ENCODE measurements around the gene SRC.

Gene SRC

DNA sequence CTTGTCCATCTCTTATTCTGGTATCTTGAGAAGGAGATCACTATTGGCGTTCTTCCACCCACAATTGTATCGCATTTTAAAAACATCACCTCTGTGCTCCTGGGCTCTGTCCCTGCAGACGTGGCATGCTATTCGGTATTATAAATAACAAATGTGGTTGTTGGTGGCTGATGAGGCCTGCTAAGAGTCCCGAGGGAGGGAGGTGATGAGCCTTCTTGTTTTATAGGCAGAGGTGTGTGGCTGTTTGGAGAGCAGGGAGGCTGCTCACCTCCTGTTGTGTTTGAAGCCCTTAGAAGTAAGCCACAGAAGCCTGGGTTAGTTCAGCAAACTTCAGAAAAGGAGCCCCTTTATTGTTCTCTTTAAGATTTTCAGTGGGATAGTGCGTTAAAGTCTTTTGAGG is 40.9 kb upstream of the SRC start:
- Histone ChIP-seq H3K27me3 (ENCODE audit: control insufficient read depth, insufficient read depth, low read length, poor library complexity, severe bottlenecking) (no peaks in the 10 kb centered on the region), H3K27ac (ENCODE audit: insufficient read depth, low read depth, low read length, poor library complexity, severe bottlenecking) (no peak overlapping the region), H3K4me1 (ENCODE audit: control insufficient read depth, insufficient read depth, low read length) (no peaks in the 10 kb centered on the region), H3K36me3 (ENCODE audit: control insufficient read depth, insufficient read depth, low read length) (peaks cover 13% of the 10 kb centered on the region), H3K9me3 (ENCODE audit: control insufficient read depth, low read length) (no peaks in the 10 kb centered on the region), H3K4me3 (ENCODE audit: insufficient read depth, low read depth, low read length) (no peak overlapping the region)
- WGBS, 2 experiments = 92 to 94% methylated on average over 5 to 6 of the region's 6 CpGs

DNA sequence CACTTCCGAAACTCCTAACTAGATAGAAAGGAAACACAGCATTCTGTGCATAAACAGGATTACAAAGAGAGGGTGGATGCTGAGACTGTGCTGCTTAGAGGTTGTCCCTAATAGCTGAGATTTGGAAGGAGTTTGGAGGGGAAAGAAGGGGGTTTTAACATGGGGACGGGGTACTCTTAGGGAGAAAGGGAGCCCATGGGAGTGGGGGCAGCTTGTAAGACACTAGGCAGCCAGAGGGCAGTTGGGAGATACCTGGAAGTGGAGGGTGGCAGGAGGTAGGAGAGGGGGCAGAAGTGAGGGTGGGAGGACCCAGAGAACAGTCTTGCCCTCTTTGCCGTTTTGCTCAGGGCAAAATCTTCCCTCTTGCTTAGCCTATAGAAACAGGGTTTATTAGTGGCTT is 40.1 kb upstream of the SRC start:
- Histone ChIP-seq H3K27me3 (ENCODE audit: control insufficient read depth, insufficient read depth, low read length, poor library complexity, severe bottlenecking) (no peaks in the 10 kb centered on the region), H3K9me3 (ENCODE audit: control insufficient read depth, low read length) (no peaks in the 10 kb centered on the region), H3K36me3 (ENCODE audit: control insufficient read depth, insufficient read depth, low read length) (peaks cover 13% of the 10 kb centered on the region), H3K4me1 (ENCODE audit: control insufficient read depth, insufficient read depth, low read length) (no peaks in the 10 kb centered on the region), H3K27ac (ENCODE audit: insufficient read depth, low read depth, low read length, poor library complexity, severe bottlenecking) (no peak overlapping the region), H3K4me3 (ENCODE audit: insufficient read depth, low read depth, low read length) (no peak overlapping the region)
- 82 to 89% methylated on average over 3 of the region's 3 CpGs for WGBS, 2 experiments

DNA sequence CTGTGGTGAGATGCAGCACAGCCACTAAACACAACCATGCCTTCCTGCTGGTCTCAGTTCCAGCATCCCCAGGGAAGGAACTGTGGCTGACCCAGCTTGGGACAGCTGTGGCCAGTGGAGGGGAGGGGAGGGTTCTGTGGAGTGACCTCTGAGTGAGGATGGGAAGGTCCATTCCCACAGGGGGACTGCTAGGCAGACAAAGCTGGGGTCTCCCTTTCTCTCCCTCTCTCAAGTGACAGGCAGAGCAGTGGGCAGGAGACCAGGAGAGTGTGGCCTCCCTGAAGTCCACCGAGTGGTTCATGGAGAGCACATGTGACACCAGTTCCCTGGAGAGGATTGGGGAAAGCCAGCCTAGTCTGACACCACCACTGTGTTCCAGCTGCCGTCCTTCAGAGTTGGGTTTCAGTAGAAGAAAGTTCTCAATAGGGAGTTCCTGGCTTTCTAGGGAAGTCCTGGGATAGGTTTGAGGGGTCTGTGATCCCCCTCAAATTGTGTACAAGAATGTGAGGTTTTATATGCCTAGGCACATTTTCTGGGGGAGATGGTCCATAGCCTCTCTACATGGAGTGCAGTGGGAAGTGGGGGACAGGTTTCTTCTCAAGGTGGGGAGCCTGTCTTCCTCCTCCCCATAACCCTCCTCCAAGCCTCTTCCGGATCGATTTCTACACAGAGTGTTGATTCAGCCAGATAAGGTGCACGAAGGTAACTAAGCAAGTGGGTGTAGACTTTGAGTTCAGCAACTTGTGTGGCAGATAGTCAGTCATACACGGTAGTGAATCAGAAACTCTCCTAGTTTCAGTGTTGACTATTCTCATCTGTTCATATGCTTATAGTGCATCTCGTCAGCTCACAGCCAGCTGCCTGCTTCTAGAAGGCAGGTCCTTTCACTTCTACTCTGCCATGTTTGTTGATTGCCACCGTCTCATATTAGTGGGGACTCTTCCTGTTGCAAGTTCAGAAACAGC is 37.6 kb upstream of the SRC start:
- Histone ChIP-seq H3K36me3 (ENCODE audit: control insufficient read depth, insufficient read depth, low read length) (no peaks in the 10 kb centered on the region), H3K4me1 (ENCODE audit: control insufficient read depth, insufficient read depth, low read length) (no peaks in the 10 kb centered on the region), H3K9me3 (ENCODE audit: control insufficient read depth, low read length) (no peaks in the 10 kb centered on the region), H3K4me3 (ENCODE audit: insufficient read depth, low read depth, low read length) (no peak overlapping the region), H3K27ac (ENCODE audit: insufficient read depth, low read depth, low read length, poor library complexity, severe bottlenecking) (no peak overlapping the region), H3K27me3 (ENCODE audit: control insufficient read depth, insufficient read depth, low read length, poor library complexity, severe bottlenecking) (no peaks in the 10 kb centered on the region)
- WGBS, 2 experiments = 95 to 97% methylated on average over 8 of the region's 8 CpGs

DNA sequence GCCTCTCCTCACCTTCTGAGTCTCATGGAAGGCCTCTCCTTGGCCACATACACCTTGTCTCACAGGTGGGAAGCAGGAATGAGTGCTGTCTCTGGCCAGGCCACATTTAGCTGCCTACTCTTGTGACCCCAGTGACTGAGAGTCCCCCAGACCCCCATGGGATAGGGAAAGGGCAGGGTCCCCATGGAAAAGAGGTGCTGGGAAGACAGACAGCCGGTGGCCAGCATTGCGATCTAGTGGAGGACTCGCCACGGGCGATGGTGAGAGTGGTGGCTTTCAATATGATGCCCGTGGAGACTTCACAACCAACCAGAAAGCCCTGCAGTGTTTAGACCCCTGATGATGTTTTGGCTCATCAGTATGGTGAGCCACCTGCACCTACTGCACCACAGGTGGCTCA is 36.6 kb upstream of the SRC start:
- no peak overlapping the region for H3K27ac ChIP-seq (ENCODE audit: insufficient read depth, low read depth, low read length, poor library complexity, severe bottlenecking)
- H3K4me3 ChIP-seq (ENCODE audit: insufficient read depth, low read depth, low read length) = no peak overlapping the region
- peaks cover 6% of the 10 kb centered on the region for H3K4me1 ChIP-seq (ENCODE audit: control insufficient read depth, insufficient read depth, low read length)
- no peaks in the 10 kb centered on the region for H3K36me3 ChIP-seq (ENCODE audit: control insufficient read depth, insufficient read depth, low read length)
- H3K27me3 ChIP-seq (ENCODE audit: control insufficient read depth, insufficient read depth, low read length, poor library complexity, severe bottlenecking) = no peaks in the 10 kb centered on the region
- 96 to 98% methylated on average over 6 of the region's 6 CpGs for WGBS, 2 experiments
- no peaks in the 10 kb centered on the region for H3K9me3 ChIP-seq (ENCODE audit: control insufficient read depth, low read length)

DNA sequence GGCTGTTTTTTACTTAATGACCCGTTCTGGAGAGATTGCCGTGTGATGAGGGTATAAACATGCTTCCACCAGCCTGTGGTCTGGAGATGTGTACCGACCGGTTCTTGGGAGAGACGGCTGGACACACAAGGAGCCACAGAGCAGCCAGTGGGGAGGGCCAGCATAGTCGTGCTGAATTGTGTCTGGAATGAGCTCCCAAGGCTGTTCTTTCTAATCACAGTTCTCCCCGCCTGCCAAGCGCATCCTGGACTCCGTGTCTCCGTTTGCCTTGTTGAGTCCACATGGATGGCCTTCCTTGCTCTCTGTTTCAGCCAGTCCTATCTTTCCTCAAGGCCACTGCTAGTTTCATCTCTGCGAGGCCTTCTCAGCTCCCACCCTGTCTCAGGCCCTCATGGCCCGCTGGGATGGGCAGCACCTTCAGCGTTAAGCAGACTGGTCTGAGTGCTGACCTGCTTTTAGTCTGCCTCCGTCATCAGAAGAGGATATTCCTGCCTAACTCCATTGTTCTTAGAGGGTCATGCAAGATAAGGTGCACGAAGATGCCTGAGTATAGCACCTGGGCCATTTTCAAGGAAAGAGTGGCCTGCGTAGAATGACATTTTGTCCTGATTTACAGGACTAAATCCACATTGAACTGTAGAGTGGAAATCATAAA is 35.9 kb upstream of the SRC start:
- Histone ChIP-seq H3K27ac (ENCODE audit: insufficient read depth, low read depth, low read length, poor library complexity, severe bottlenecking) (no peak overlapping the region), H3K36me3 (ENCODE audit: control insufficient read depth, insufficient read depth, low read length) (no peaks in the 10 kb centered on the region), H3K27me3 (ENCODE audit: control insufficient read depth, insufficient read depth, low read length, poor library complexity, severe bottlenecking) (no peaks in the 10 kb centered on the region), H3K4me1 (ENCODE audit: control insufficient read depth, insufficient read depth, low read length) (peaks cover 14% of the 10 kb centered on the region), H3K4me3 (ENCODE audit: insufficient read depth, low read depth, low read length) (no peak overlapping the region), H3K9me3 (ENCODE audit: control insufficient read depth, low read length) (no peaks in the 10 kb centered on the region)
- 94 to 95% methylated on average over 16 of the region's 16 CpGs for WGBS, 2 experiments

DNA sequence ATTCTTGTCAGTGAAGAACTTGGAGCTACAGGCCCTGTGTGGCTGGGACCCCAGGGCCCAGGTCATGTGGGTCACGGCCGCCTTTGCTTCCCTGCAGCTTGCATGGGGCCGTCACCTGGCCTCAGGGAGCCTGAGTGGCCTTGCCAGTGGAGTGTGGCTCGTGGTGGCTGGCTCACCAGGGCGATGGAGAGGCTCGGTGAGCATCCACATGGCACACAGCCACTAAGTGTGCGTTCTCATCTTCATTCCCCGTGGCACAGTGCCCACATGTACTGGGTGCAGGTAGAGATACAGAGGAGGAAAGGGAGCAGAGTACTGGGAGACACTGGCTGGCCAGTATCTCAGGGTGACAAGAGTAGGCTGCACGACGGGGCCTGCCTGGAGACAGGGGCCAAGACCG is 35.0 kb upstream of the SRC start:
- WGBS, 2 experiments = 88 to 89% methylated on average over 11 of the region's 11 CpGs
- Histone ChIP-seq H3K4me3 (ENCODE audit: insufficient read depth, low read depth, low read length) (no peak overlapping the region), H3K4me1 (ENCODE audit: control insufficient read depth, insufficient read depth, low read length) (peaks cover 18% of the 10 kb centered on the region), H3K27me3 (ENCODE audit: control insufficient read depth, insufficient read depth, low read length, poor library complexity, severe bottlenecking) (no peaks in the 10 kb centered on the region), H3K27ac (ENCODE audit: insufficient read depth, low read depth, low read length, poor library complexity, severe bottlenecking) (no peak overlapping the region), H3K36me3 (ENCODE audit: control insufficient read depth, insufficient read depth, low read length) (no peaks in the 10 kb centered on the region), H3K9me3 (ENCODE audit: control insufficient read depth, low read length) (no peaks in the 10 kb centered on the region)

DNA sequence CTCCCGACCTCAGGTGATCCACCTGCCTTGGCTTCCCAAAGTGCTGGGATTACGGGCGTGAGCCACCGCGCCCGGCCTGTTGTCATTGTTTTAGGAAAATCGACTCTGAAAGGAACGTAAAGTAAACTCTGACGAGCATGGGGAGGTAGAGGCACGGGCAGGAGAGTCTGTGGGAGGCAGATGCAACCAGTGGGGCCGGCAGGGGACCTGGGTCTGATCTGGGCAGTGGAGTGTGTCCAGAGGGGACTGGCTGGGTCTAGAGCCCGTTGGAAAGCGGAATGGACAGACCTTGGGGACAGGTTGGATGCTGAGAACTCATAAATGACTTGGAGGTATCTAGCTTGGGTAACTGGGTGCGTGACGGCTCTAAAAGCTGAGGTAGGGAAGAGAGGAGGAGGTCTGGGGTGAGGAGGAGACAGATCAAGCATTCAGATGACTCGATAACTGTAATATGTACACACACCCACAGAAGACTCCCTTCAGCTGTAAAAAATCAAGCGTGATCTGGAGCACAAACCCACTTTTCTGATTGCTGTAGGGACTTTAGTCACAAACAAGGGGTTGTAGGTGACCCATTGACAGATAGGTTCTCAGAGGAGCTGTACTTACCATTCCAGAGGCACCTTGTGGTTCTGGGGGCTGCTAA is 34.1 kb upstream of the SRC start:
- Histone ChIP-seq H3K4me1 (ENCODE audit: control insufficient read depth, insufficient read depth, low read length) (peaks cover 18% of the 10 kb centered on the region), H3K9me3 (ENCODE audit: control insufficient read depth, low read length) (no peaks in the 10 kb centered on the region), H3K27ac (ENCODE audit: insufficient read depth, low read depth, low read length, poor library complexity, severe bottlenecking) (no peak overlapping the region), H3K36me3 (ENCODE audit: control insufficient read depth, insufficient read depth, low read length) (peaks cover 2% of the 10 kb centered on the region), H3K27me3 (ENCODE audit: control insufficient read depth, insufficient read depth, low read length, poor library complexity, severe bottlenecking) (no peaks in the 10 kb centered on the region), H3K4me3 (ENCODE audit: insufficient read depth, low read depth, low read length) (no peak overlapping the region)
- WGBS, 2 experiments = 94 to 95% methylated on average over 17 of the region's 17 CpGs

DNA sequence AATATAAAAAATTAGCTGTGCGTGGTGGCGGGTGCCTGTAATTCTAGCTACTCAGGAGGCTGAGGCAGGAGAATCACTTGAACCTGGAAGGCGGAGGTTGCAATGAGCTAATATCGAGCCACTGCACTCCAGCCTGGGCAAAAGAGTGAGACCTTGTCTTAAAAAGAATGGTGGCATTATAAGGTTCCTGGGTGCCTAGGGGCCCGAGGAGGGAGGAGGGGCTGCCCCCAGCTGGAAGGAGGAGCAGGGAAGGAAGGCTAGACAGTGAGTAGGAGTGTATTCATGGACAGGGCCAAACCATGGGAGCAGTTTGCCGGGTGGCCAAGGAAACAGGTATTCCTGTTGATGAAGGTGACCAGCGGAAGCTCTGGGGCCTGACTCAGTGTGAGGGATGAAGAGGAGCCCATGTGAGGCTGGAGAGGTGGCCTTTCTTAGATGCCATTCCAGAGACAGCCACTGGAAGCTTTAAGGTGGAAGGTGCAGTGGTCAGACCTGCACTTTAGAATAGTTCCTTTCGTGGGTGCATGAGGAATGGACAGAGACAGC is 32.3 kb upstream of the SRC start:
- H3K27ac ChIP-seq (ENCODE audit: insufficient read depth, low read depth, low read length, poor library complexity, severe bottlenecking) = no peak overlapping the region
- H3K4me3 ChIP-seq (ENCODE audit: insufficient read depth, low read depth, low read length) = no peak overlapping the region
- WGBS, 2 experiments = 94 to 95% methylated on average over 8 of the region's 8 CpGs
- H3K27me3 ChIP-seq (ENCODE audit: control insufficient read depth, insufficient read depth, low read length, poor library complexity, severe bottlenecking) = no peaks in the 10 kb centered on the region
- peaks cover 7% of the 10 kb centered on the region for H3K36me3 ChIP-seq (ENCODE audit: control insufficient read depth, insufficient read depth, low read length)
- peaks cover 23% of the 10 kb centered on the region for H3K4me1 ChIP-seq (ENCODE audit: control insufficient read depth, insufficient read depth, low read length)
- H3K9me3 ChIP-seq (ENCODE audit: control insufficient read depth, low read length) = no peaks in the 10 kb centered on the region

DNA sequence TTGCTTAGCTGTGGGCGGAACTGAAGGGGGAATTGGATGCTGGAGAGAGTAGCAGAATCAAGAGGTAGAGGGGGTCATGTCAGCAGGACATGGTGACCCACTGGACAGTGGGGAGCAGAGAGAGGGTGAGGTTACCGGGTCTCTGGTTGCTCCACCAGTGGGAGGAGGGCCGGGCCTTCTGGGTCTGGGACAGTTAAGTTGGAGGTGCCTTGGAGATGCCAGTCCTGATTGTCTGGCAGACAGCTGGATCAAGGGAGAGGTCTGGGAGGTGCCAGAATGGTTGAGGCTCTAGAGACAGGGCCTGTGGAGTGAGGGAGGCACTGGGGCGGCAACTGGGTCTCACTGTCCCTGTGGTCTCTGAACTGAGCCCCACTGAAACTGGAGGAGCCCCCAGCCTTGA is 31.8 kb upstream of the SRC start:
- no peak overlapping the region for H3K4me3 ChIP-seq (ENCODE audit: insufficient read depth, low read depth, low read length)
- peaks cover 7% of the 10 kb centered on the region for H3K36me3 ChIP-seq (ENCODE audit: control insufficient read depth, insufficient read depth, low read length)
- 94 to 95% methylated on average over 4 of the region's 4 CpGs for whole genome bisulfite sequencing, 2 experiments
- H3K27ac ChIP-seq (ENCODE audit: insufficient read depth, low read depth, low read length, poor library complexity, severe bottlenecking) = peak overlapping the region; percentile 19
- H3K9me3 ChIP-seq (ENCODE audit: control insufficient read depth, low read length) = no peaks in the 10 kb centered on the region
- H3K27me3 ChIP-seq (ENCODE audit: control insufficient read depth, insufficient read depth, low read length, poor library complexity, severe bottlenecking) = no peaks in the 10 kb centered on the region
- H3K4me1 ChIP-seq (ENCODE audit: control insufficient read depth, insufficient read depth, low read length) = peaks cover 26% of the 10 kb centered on the region

DNA sequence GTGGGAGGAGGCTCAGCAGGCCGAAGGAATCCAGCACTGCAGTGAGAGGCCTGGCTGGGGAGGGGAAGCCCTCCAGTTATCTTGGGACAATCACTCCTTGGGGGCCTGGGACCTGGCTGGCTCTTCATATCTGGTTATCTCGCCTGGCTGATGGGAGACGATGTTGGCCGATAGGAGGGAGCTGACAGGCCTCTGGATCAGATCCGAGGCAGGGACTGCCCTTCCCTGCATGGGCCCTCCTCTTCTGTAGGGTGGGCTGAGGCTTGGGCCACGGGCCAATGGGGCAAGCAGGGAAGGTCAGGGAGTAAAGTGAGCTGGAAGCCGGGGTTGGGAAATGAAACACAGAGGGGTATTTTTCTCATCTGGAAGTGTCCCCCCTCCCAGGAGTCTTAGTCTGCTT is 31.3 kb upstream of the SRC start:
- Histone ChIP-seq H3K9me3 (ENCODE audit: control insufficient read depth, low read length) (no peaks in the 10 kb centered on the region), H3K4me1 (ENCODE audit: control insufficient read depth, insufficient read depth, low read length) (peaks cover 30% of the 10 kb centered on the region), H3K36me3 (ENCODE audit: control insufficient read depth, insufficient read depth, low read length) (peaks cover 7% of the 10 kb centered on the region), H3K4me3 (ENCODE audit: insufficient read depth, low read depth, low read length) (no peak overlapping the region), H3K27ac (ENCODE audit: insufficient read depth, low read depth, low read length, poor library complexity, severe bottlenecking) (peak overlapping the region; percentile 19), H3K27me3 (ENCODE audit: control insufficient read depth, insufficient read depth, low read length, poor library complexity, severe bottlenecking) (no peaks in the 10 kb centered on the region)
- 82 to 83% methylated on average over 7 of the region's 7 CpGs for WGBS, 2 experiments
